Measurements from ENCODE around the gene KCNJ10.

GRCh38 chr1:160020196-160020595 lies 49.8 kb downstream of the KCNJ10 start:
- TF ChIP-seq CTCF (IDR thresholded peaks at IDR 0.05) = no peak
- TF ChIP-seq POLR2A (IDR thresholded peaks at IDR 0.05) = no peak
